ENCODE data around the gene ZCCHC24. TPM values are rescaled to one million over a fixed set of nuclear protein-coding genes. Genes with fewer than 3 reads are reported as not detected.

The ZCCHC24 gene
- total RNA-seq, 1 donor from 2014 or later, result 1.6 TPM

- Mint-ChIP-seq H3K9me3 (ENCODE audit: low read depth) (no peaks in the 10 kb centered on the region), H3K4me3 (ENCODE audit: low read depth) (peak overlapping the region; percentile 72), H3K4me1 (ENCODE audit: low read depth) (peaks cover 5% of the 10 kb centered on the region), H3K27me3 (no peaks in the 10 kb centered on the region), H3K27ac (no peak overlapping the region), H3K36me3 (ENCODE audit: insufficient read depth) (peaks cover 16% of the 10 kb centered on the region)
- TF ChIP-seq CTCF (IDR thresholded peaks at IDR 0.05; ENCODE audit: unreplicated experiment), result no peak
- DNase-seq (ENCODE audit: low spot score, unreplicated experiment), result no peak
Measured at GRCh38 chr10:79349072-79349491, 96.3 kb downstream of the ZCCHC24 start.

- no peak for DNase-seq (ENCODE audit: low spot score, unreplicated experiment)
- Mint-ChIP-seq H3K9me3 (ENCODE audit: low read depth) (no peaks in the 10 kb centered on the region), H3K4me1 (ENCODE audit: low read depth) (peaks cover 5% of the 10 kb centered on the region), H3K4me3 (ENCODE audit: low read depth) (peak overlapping the region; percentile 72), H3K36me3 (ENCODE audit: insufficient read depth) (peaks cover 12% of the 10 kb centered on the region), H3K27ac (no peak overlapping the region), H3K27me3 (peaks cover under 1% of the 10 kb centered on the region)
- no peak for TF ChIP-seq CTCF (IDR thresholded peaks at IDR 0.05; ENCODE audit: unreplicated experiment)
Measured at GRCh38 chr10:79348640-79348988, 96.8 kb downstream of the ZCCHC24 start.

- H3K9me3 Mint-ChIP-seq (ENCODE audit: low read depth), result no peaks in the 10 kb centered on the region
- TF ChIP-seq CTCF (IDR thresholded peaks at IDR 0.05; ENCODE audit: unreplicated experiment), result peak; percentile 11
- no peak for DNase-seq (ENCODE audit: low spot score, unreplicated experiment)
Measured at GRCh38 chr10:79347894-79348639, 97.4 kb downstream of the ZCCHC24 start.

GRCh38 chr10:79347226-79347893 lies 98.1 kb downstream of the ZCCHC24 start, which contains the start of gene PPIF:
Gene PPIF, plus strand, starts transcription at chr10:79347469. Its CDS starts 80 bp downstream, at chr10:79347549.
- no peaks in the 10 kb centered on the region for H3K9me3 Mint-ChIP-seq (ENCODE audit: low read depth)
- peak; percentile 92 for TF ChIP-seq CTCF (IDR thresholded peaks at IDR 0.05; ENCODE audit: unreplicated experiment)
- H3K27ac Mint-ChIP-seq, result no peak within 1 kb of the TSS
- H3K27me3 Mint-ChIP-seq, result peaks cover 3% of the 10 kb centered on the region
- DNase-seq (ENCODE audit: low spot score, unreplicated experiment), result peak; percentile 96
- H3K4me1 Mint-ChIP-seq (ENCODE audit: low read depth), result peaks cover 11% of the 10 kb centered on the region
- peak within 1 kb of the TSS; percentile 72 for H3K4me3 Mint-ChIP-seq (ENCODE audit: low read depth)
- H3K36me3 Mint-ChIP-seq (ENCODE audit: insufficient read depth), result peaks cover 7% of the 10 kb centered on the region

More at GRCh38 chr10:79347894-79348639, 97.4 kb downstream of the ZCCHC24 start:
- Mint-ChIP-seq H3K4me1 (ENCODE audit: low read depth) (peaks cover 5% of the 10 kb centered on the region), H3K27ac (no peak overlapping the region), H3K36me3 (ENCODE audit: insufficient read depth) (peaks cover 7% of the 10 kb centered on the region), H3K4me3 (ENCODE audit: low read depth) (peak overlapping the region; percentile 72), H3K27me3 (peaks cover 3% of the 10 kb centered on the region)

- TF ChIP-seq CTCF (IDR thresholded peaks at IDR 0.05; ENCODE audit: unreplicated experiment), result no peak
- Mint-ChIP-seq H3K4me3 (ENCODE audit: low read depth) (peak overlapping the region; percentile 19), H3K27ac (no peak overlapping the region), H3K9me3 (ENCODE audit: low read depth) (no peaks in the 10 kb centered on the region), H3K4me1 (ENCODE audit: low read depth) (peaks cover 16% of the 10 kb centered on the region), H3K36me3 (ENCODE audit: insufficient read depth) (peaks cover 3% of the 10 kb centered on the region), H3K27me3 (peaks cover 3% of the 10 kb centered on the region)
- no peak for DNase-seq (ENCODE audit: low spot score, unreplicated experiment)
Measured at GRCh38 chr10:79346388-79347225, 98.8 kb downstream of the ZCCHC24 start.

Measured in progenitor cell of endocrine pancreas (in vitro differentiated cells).